Right cardiac atrium (tissue), 5 donors: ENCODE data around the gene ESR2. TPM values are rescaled to one million over a fixed set of nuclear protein-coding genes. Genes with fewer than 3 reads are reported as not detected.

Source experiments
- microRNA-seq, 2 donors: library from miRNA; unstranded; fragments of <30 nt; microRNA quantifications; one replicate each; pipeline ENCODE4 v1.2.0, GENCODE V29; 2020 to 2021
- polyA plus RNA-seq: library from polyadenylated mRNA; stranded (reverse); fragments of 200-250 nt; gene quantifications from one replicate; pipeline ENCODE4 v1.2.3, GENCODE V29; 2013
- total RNA-seq, 4 donors: library from RNA; stranded (reverse); fragmentation: NEBNext Ultra II Directional; extraction: Animal tissue kit (Norgen Biotek cat#: 25700); gene quantifications; one replicate each; pipeline ENCODE4 v1.2.1, GENCODE V29; 2021
- donor health status: healthy with polysubstance abuse.
- donor health status: DM: no; HTN: yes; CAD: no.
- donor health status: DM: no; HTN: no; CAD: no.
- donor health status: DM: no; HTN: yes; CAD: no; lungs with severe emphysema.
- donor health status: DM: yes; HTN: yes; CAD: no.

ESR2 gene
- total and polyA plus RNA-seq, 5 donors: 0.11 to 0.60 (median 0.32) TPM

Small RNA genes lying within 50 kb of the gene (microRNA-seq; reads per million reads assigned to microRNA genes)
- gene MIR548H1: 0 reads per million in 2 donors

Other genes with a start within 250 kb of the ESR2 start
- gene MTHFD1, start 94.0 kb upstream of the ESR2 start, total RNA-seq: 10 to 100 TPM; 52.3 to 64.7 (median 56.4) TPM
- 30.1 TPM for gene MTHFD1, start 94.0 kb upstream of the ESR2 start, polyA plus RNA-seq
- under 1 TPM; 0.20 to 0.24 (median 0.23) TPM for gene AKAP5, start 171.1 kb upstream of the ESR2 start, total RNA-seq
- 0.09 TPM for gene AKAP5, start 171.1 kb upstream of the ESR2 start, polyA plus RNA-seq
- gene ZBTB25, start 209.5 kb upstream of the ESR2 start, total RNA-seq: 10 to 100 TPM; 14.1 to 18.4 (median 16.4) TPM
- 8.0 TPM for gene ZBTB25, start 209.5 kb upstream of the ESR2 start, polyA plus RNA-seq
- gene ZBTB1, start 210.4 kb upstream of the ESR2 start, total RNA-seq: 10 to 100 TPM; 24.0 to 27.6 (median 24.8) TPM
- gene ZBTB1, start 210.4 kb upstream of the ESR2 start, polyA plus RNA-seq: 10.3 TPM
- 100 to 1,000 TPM in 1 of 4 donors, 10 to 100 TPM in 3; 41.6 to 113 (median 56.9) TPM for gene HSPA2, start 246.4 kb upstream of the ESR2 start, total RNA-seq
- 45.9 TPM for gene HSPA2, start 246.4 kb upstream of the ESR2 start, polyA plus RNA-seq